H1 (cell line): ENCODE data around the gene PAQR5. TPM values are rescaled to one million over a fixed set of nuclear protein-coding genes. Genes with fewer than 3 reads are reported as not detected.
A peak's percentile ranks its signal among the peaks of the same experiment; 100 is the strongest.

Experiments used
- CTCF ChIA-PET: fragments of 300-600 bp; sonication (Branson Sonifier 250); formaldehyde crosslinking; loops from one replicate; lab custom pipeline; 2021; ENCODE audit not compliant: partially characterized antibody; lab: Charles Lee
- POLR2A ChIA-PET: fragments of 300-600 bp; sonication (Branson Sonifier 250); formaldehyde crosslinking; loops from one replicate; lab custom pipeline; 2021; ENCODE audit warnings: inconsistent platforms; ENCODE audit not compliant: partially characterized antibody; lab: Charles Lee
- DNase-seq, 2 experiments: peaks; one replicate each; pipeline versions ENCODE4 v3.0.0 to v3.0.0-alpha.2; 2010 to 2022; ENCODE audit warnings: low spot score in 2 of 2, low read depth in 1 of 2, mixed read lengths in 1 of 2
- FAIRE-seq: peaks from 2 replicates; lab custom pipeline; 2011; peaks lifted over from hg19 to GRCh38; lab: Jason Lieb, UNC
- H2AFZ ChIP-seq: 2 replicates; pipeline ENCODE4 v1.8.1; 2012; ENCODE audit warnings: low read length, inconsistent platforms
- H2AK5ac ChIP-seq: 2 replicates; pipeline ENCODE4 v1.6.1; 2013; ENCODE audit warnings: low read depth, low read length
- H2BK120ac ChIP-seq: replicated peaks from 2 replicates; pipeline ENCODE3; 2013; ENCODE audit warnings: low read depth, low read length, inconsistent platforms
- H2BK12ac ChIP-seq: 2 replicates; pipeline ENCODE4 v1.6.1; 2013; ENCODE audit warnings: low read depth, low read length
- H2BK15ac ChIP-seq: 2 replicates; pipeline ENCODE4 v1.6.1; 2013; ENCODE audit warnings: low read length
- H2BK20ac ChIP-seq: 2 replicates; pipeline ENCODE4 v1.6.1; 2013; ENCODE audit warnings: low read length
- H2BK5ac ChIP-seq: 2 replicates; pipeline ENCODE4 v1.6.1; 2013; ENCODE audit warnings: low read depth, low read length
- H3K14ac ChIP-seq: 2 replicates; pipeline ENCODE4 v1.6.1; 2013; ENCODE audit warnings: inconsistent platforms; ENCODE audit not compliant: insufficient read length
- H3K18ac ChIP-seq: 2 replicates; pipeline ENCODE4 v1.6.1; 2013; ENCODE audit warnings: low read length; ENCODE audit errors: extremely low read depth
- H3K23ac ChIP-seq: 2 replicates; pipeline ENCODE4 v1.6.1; 2013; ENCODE audit warnings: inconsistent platforms; ENCODE audit not compliant: insufficient read length
- H3K23me2 ChIP-seq: 2 replicates; pipeline ENCODE4 v1.6.1; 2013; ENCODE audit warnings: low read depth, low read length
- H3K27ac ChIP-seq: 2 replicates; pipeline ENCODE4 v1.6.1; 2011; ENCODE audit warnings: low read depth, low read length, inconsistent platforms
- H3K27me3 ChIP-seq, 4 experiments: replicated peaks in 1 of 4; 1 replicate in 1 of 4; 2 replicates in 3 of 4; pipeline versions ENCODE4 v1.6.1 to v1.8.1; 2011 to 2013; ENCODE audit warnings: low read length in 3 of 4, mild to moderate bottlenecking in 3 of 4, inconsistent platforms in 2 of 4, mixed read lengths in 2 of 4, moderate library complexity in 1 of 4; ENCODE audit not compliant: control insufficient read depth in 3 of 4, insufficient read depth in 3 of 4; ENCODE audit errors: extremely low read depth in 1 of 4
- H3K36me3 ChIP-seq, 4 experiments: 2 replicates each; pipeline versions ENCODE4 v1.6.1 to v1.8.1; 2011 to 2013; ENCODE audit warnings: mild to moderate bottlenecking in 4 of 4, low read length in 3 of 4, moderate library complexity in 2 of 4, control low read depth in 1 of 4, inconsistent platforms in 1 of 4; ENCODE audit not compliant: insufficient read depth in 4 of 4, control insufficient read depth in 2 of 4
- H3K4ac ChIP-seq: replicated peaks from 2 replicates; pipeline ENCODE3; 2013; ENCODE audit warnings: low read length, low read depth, mixed read lengths, inconsistent platforms; ENCODE audit not compliant: insufficient read length
- H3K4me1 ChIP-seq, 4 experiments: replicated peaks in 1 of 4; 1 replicate in 1 of 4; 2 replicates in 3 of 4; pipeline versions ENCODE4 v1.6.1 to v1.8.1; 2011 to 2013; ENCODE audit warnings: low read length in 3 of 4, inconsistent platforms in 2 of 4, mixed read lengths in 1 of 4; ENCODE audit not compliant: insufficient read depth in 4 of 4, control insufficient read depth in 3 of 4
- H3K4me2 ChIP-seq, 2 experiments: 2 replicates each; pipeline versions ENCODE4 v1.6.1 to v1.8.1; 2011 to 2013; ENCODE audit warnings: low read depth in 2 of 2, low read length in 2 of 2, control low read depth in 1 of 2, inconsistent platforms in 1 of 2, mild to moderate bottlenecking in 1 of 2; ENCODE audit not compliant: insufficient read depth in 1 of 2
- H3K4me3 ChIP-seq, 4 experiments: fragments of 200-600, 300-600 bp in 1 of 4; sonication (generic), shearing (Covaris generic), sonication (Bioruptor Twin) in 1 of 4; 2 replicates each; pipeline versions ENCODE4 v1.5.1 to v1.8.1; 2011 to 2016; ENCODE audit warnings: low read length in 4 of 4, low read depth in 3 of 4, control low read depth in 2 of 4, inconsistent platforms in 2 of 4, mild to moderate bottlenecking in 2 of 4, mixed read lengths in 1 of 4, moderate library complexity in 1 of 4; ENCODE audit not compliant: insufficient read depth in 2 of 4; ENCODE audit errors: extremely low read depth in 1 of 4
- H3K56ac ChIP-seq: replicated peaks from 2 replicates; pipeline ENCODE3; 2013; ENCODE audit warnings: low read depth, mild to moderate bottlenecking, mixed read lengths, low read length, inconsistent platforms; ENCODE audit not compliant: insufficient read length
- H3K79me1 ChIP-seq: 2 replicates; pipeline ENCODE4 v1.6.1; 2013; ENCODE audit warnings: low read depth, low read length, control low read depth
- H3K79me2 ChIP-seq, 2 experiments: 2 replicates each; pipeline versions ENCODE4 v1.6.1 to v1.8.1; 2012 to 2013; ENCODE audit warnings: low read length in 2 of 2, mild to moderate bottlenecking in 2 of 2, inconsistent platforms in 1 of 2; ENCODE audit not compliant: insufficient read depth in 2 of 2, control insufficient read depth in 1 of 2
- H3K9ac ChIP-seq, 4 experiments: replicated peaks in 1 of 4; 1 replicate in 1 of 4; 2 replicates in 3 of 4; pipeline versions ENCODE4 v1.6.1 to v1.8.1; 2011 to 2013; ENCODE audit warnings: low read depth in 3 of 4, low read length in 3 of 4, control low read depth in 2 of 4, mild to moderate bottlenecking in 2 of 4, moderate library complexity in 2 of 4, inconsistent platforms in 1 of 4; ENCODE audit errors: extremely low read depth in 1 of 4
- H3K9me3 ChIP-seq, 2 experiments: 2 replicates each; pipeline versions ENCODE4 v1.6.1 to v1.8.1; 2012 to 2013; ENCODE audit warnings: mild to moderate bottlenecking in 2 of 2, moderate library complexity in 2 of 2, control low read depth in 1 of 2, inconsistent platforms in 1 of 2, low read depth in 1 of 2, low read length in 1 of 2, mixed read lengths in 1 of 2; ENCODE audit not compliant: insufficient read depth in 2 of 2
- H4K20me1 ChIP-seq, 2 experiments: replicated peaks in 1 of 2; 2 replicates each; pipeline versions ENCODE3 to v1.8.1; 2011 to 2013; ENCODE audit warnings: inconsistent platforms in 2 of 2, low read length in 2 of 2, mild to moderate bottlenecking in 1 of 2; ENCODE audit not compliant: insufficient read depth in 2 of 2, control insufficient read depth in 1 of 2
- H4K5ac ChIP-seq: 2 replicates; pipeline ENCODE4 v1.6.1; 2013; ENCODE audit warnings: low read length, low read depth, mixed read lengths, inconsistent platforms; ENCODE audit not compliant: insufficient read length
- H4K8ac ChIP-seq: 2 replicates; pipeline ENCODE4 v1.8.0; 2013; ENCODE audit warnings: mild to moderate bottlenecking, moderate library complexity, low read length, inconsistent platforms; ENCODE audit not compliant: insufficient read depth; ENCODE audit errors: extremely low read depth
- H4K91ac ChIP-seq: replicated peaks from 2 replicates; pipeline ENCODE3; 2013; ENCODE audit warnings: low read length, mixed read lengths, inconsistent platforms; ENCODE audit not compliant: insufficient read length
- ASH2L ChIP-seq: fragments of 200-600, 300-600 bp; sonication (generic); IDR thresholded peaks from one replicate; pipeline ENCODE4 v1.7.1; 2017; ENCODE audit warnings: low read length
- ATF3 ChIP-seq: IDR thresholded peaks from 2 replicates; pipeline ENCODE4 v1.6.1; 2011; ENCODE audit warnings: low read depth, mild to moderate bottlenecking, low read length; ENCODE audit not compliant: insufficient read depth
- CHD2 ChIP-seq: IDR thresholded peaks from 2 replicates; pipeline ENCODE4 v1.6.1; 2012; ENCODE audit warnings: low read length, improper control_type of control experiment
- GTF2F1 ChIP-seq: IDR thresholded peaks from 2 replicates; pipeline ENCODE4 v1.6.1; 2012; ENCODE audit warnings: low read depth, low read length, improper control_type of control experiment, borderline replicate concordance
- HDAC6 ChIP-seq: IDR thresholded peaks from one replicate; pipeline ENCODE4 v1.7.1; 2012; ENCODE audit warnings: low read depth, mild to moderate bottlenecking, inconsistent platforms, low read length, moderate library complexity
- MAX ChIP-seq: IDR thresholded peaks from 2 replicates; pipeline ENCODE4 v1.6.1; 2012; ENCODE audit warnings: inconsistent platforms
- NANOG ChIP-seq: IDR thresholded peaks from 2 replicates; pipeline ENCODE4 v1.6.1; 2011; ENCODE audit warnings: low read length, low read depth, mild to moderate bottlenecking, inconsistent platforms; ENCODE audit not compliant: insufficient read depth, poor library complexity, severe bottlenecking
- NRF1 ChIP-seq: IDR thresholded peaks from 2 replicates; pipeline ENCODE4 v1.6.1; 2011; ENCODE audit warnings: mild to moderate bottlenecking, low read depth, low read length, improper control_type of control experiment
- POU5F1 ChIP-seq: IDR thresholded peaks from 2 replicates; pipeline ENCODE4 v1.6.1; 2011; ENCODE audit warnings: low read depth, mild to moderate bottlenecking, low read length, moderate library complexity
- RBBP5 ChIP-seq: IDR thresholded peaks from 2 replicates; pipeline ENCODE4 v1.7.1; 2012; ENCODE audit warnings: low read depth, mild to moderate bottlenecking, inconsistent platforms, low read length, moderate library complexity, borderline replicate concordance
- SP4 ChIP-seq: IDR thresholded peaks from 2 replicates; pipeline ENCODE4 v1.6.1; 2012; ENCODE audit warnings: low read length, inconsistent platforms
- TBP ChIP-seq: IDR thresholded peaks from 2 replicates; pipeline ENCODE4 v1.6.1; 2011; ENCODE audit warnings: low read depth, low read length, improper control_type of control experiment
- TCF12 ChIP-seq: IDR thresholded peaks from 2 replicates; pipeline ENCODE4 v1.6.1; 2011; ENCODE audit warnings: low read depth, mild to moderate bottlenecking, low read length
- WGBS, 2 experiments: shearing (Covaris generic) in 1 of 2; methylation state at CpG; one replicate each; pipeline versions ENCODE4 v1.1.6 to v1.1.7; 2013 to 2015; ENCODE audit warnings: low lambda C conversion rate in 2 of 2, mixed read lengths in 2 of 2, inconsistent platforms in 1 of 2, low coverage in 1 of 2, missing lambda C conversion rate in 1 of 2; ENCODE audit not compliant: insufficient replicate concordance in 2 of 2, insufficient coverage in 1 of 2, insufficient read length in 1 of 2; ENCODE audit errors: extremely low coverage in 1 of 2, missing lambda C conversion rate in 1 of 2; 5-methylcytosine and 5-hydroxymethylcytosine counted together
- polyA plus RNA-seq, 7 experiments: library from polyadenylated mRNA; depleted of rRNA in 3 of 7; stranded (reverse) in 5 of 7; unstranded in 2 of 7; fragments of >200 nt in 5 of 7; fragments of 200-250 nt in 2 of 7; gene quantifications; 1 replicate in 5 of 7; 2 replicates in 1 of 7; 4 replicates in 1 of 7; pipeline versions ENCODE4 v1.2.1 to v1.2.3, GENCODE V29; 2011 to 2013; ENCODE audit warnings: missing spikeins in 2 of 7, mixed read lengths in 2 of 7
- total RNA-seq: library from RNA; stranded (reverse); fragmentation: NEBNext Ultra II Directional; extraction: Animal tissue kit (Norgen Biotek cat#: 25700); gene quantifications from 2 replicates; pipeline ENCODE4 v1.2.1, GENCODE V29; 2021

Gene PAQR5
- total and polyA plus RNA-seq, 2 of the 8 experiments (the other 6 are each of a cell fraction or from before 2014, with no cell fraction given): 8.7 to 18.1 TPM

DNA sequence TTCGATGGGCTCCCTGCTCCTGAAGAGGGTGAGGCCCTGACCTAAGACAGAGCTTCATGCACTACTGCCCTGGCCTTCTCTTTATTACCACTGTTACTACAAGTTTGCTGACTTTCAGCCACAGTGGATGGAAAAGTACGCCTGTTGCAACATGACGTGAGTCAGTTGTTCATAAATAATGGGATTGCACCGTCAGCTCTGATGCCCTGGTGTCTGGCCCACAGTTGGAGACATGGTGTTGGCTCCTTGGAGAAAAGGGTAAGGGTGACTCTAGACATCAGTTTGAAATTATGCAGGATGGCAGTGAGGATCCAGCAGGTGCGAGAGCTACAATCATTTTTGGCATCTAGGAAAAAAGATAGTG, 5.5 kb downstream of the PAQR5 start:
- peaks cover 4 to 18% (median 10%) of the 10 kb centered on the region in 4 experiments for H3K4me1 ChIP-seq
- DNase-seq: no peak
- no peak overlapping the region for H4K8ac ChIP-seq
- WGBS, 2 experiments: 52% methylated on average over 5 of the region's 5 CpGs; no CpG with 5 or more reads in 1 of the 2 experiments
- no peak overlapping the region for H3K27ac ChIP-seq
- no peak overlapping the region for H2BK12ac ChIP-seq
- no peaks in the 10 kb centered on the region for H4K20me1 ChIP-seq
- no peaks in the 10 kb centered on the region; a peak in 1 of 4 replicates for H3K79me2 ChIP-seq
- H3K9me3 ChIP-seq: no peaks in the 10 kb centered on the region
- peaks cover 9% of the 10 kb centered on the region; the same call in 1 of the 2 replicates for H3K23me2 ChIP-seq
- peak overlapping the region; percentile 65; the same call in 1 of the 2 replicates for H2BK15ac ChIP-seq
- H2BK120ac ChIP-seq: no peak overlapping the region
- H3K4ac ChIP-seq: no peak overlapping the region
- H3K36me3 ChIP-seq: no peaks in the 10 kb centered on the region; a peak in 4 of 8 replicates
- no peak for TF ChIP-seq SP4
- no peak for TF ChIP-seq ATF3
- no peak for TF ChIP-seq ASH2L
- TF ChIP-seq CHD2: no peak
- TF ChIP-seq TBP: no peak
- no peak for TF ChIP-seq GTF2F1
- no peak for TF ChIP-seq NANOG
- no peak for TF ChIP-seq HDAC6
- TF ChIP-seq TCF12: no peak
- TF ChIP-seq MAX: no peak
- TF ChIP-seq POU5F1: no peak
- TF ChIP-seq RBBP5: no peak
- no peak for TF ChIP-seq NRF1
- H4K5ac ChIP-seq: no peak overlapping the region
- no peak overlapping the region for H2BK20ac ChIP-seq
- H3K79me1 ChIP-seq: peaks cover 5% of the 10 kb centered on the region
- POLR2A ChIA-PET: no interaction called here
- no peak overlapping the region for H3K56ac ChIP-seq
- no peak overlapping the region for H3K4me3 ChIP-seq
- CTCF ChIA-PET: interaction anchor here (0.5 to 4.2 kb wide), 27 partner anchors 10 to 273 kb away, joined by 3 to 26 read pairs (median 3); no protein-coding TSS in a partner anchor
- H3K27me3 ChIP-seq: peaks cover 5 to 15% (median 10%) of the 10 kb centered on the region in 4 experiments; a peak in 6 of 7 replicates
- H3K23ac ChIP-seq: no peak overlapping the region
- no peak for FAIRE-seq
- no peak overlapping the region for H3K18ac ChIP-seq
- H4K91ac ChIP-seq: no peak overlapping the region
- no peak overlapping the region for H3K14ac ChIP-seq
- no peak overlapping the region for H2AK5ac ChIP-seq
- H2BK5ac ChIP-seq: no peak overlapping the region
- H3K4me2 ChIP-seq: no peak overlapping the region
- H2AFZ ChIP-seq: no peak overlapping the region
- H3K9ac ChIP-seq: no peak overlapping the region
